Activated T-cell treated with anti-CD3 and anti-CD28 coated beads for 48 hours (primary cell): Measurements from ENCODE around the gene TMEM209.
"Not testable (repeated sequence)": the region's sequence is repeated elsewhere in the genome, so short reads cannot be mapped to it uniquely, and the experiment has no call there.

Experiments used
- DNase-seq: peaks from one replicate; pipeline ENCODE4 v3.0.0-alpha.2; 2020; ENCODE audit warnings: low read depth

The TMEM209 gene

DNA sequence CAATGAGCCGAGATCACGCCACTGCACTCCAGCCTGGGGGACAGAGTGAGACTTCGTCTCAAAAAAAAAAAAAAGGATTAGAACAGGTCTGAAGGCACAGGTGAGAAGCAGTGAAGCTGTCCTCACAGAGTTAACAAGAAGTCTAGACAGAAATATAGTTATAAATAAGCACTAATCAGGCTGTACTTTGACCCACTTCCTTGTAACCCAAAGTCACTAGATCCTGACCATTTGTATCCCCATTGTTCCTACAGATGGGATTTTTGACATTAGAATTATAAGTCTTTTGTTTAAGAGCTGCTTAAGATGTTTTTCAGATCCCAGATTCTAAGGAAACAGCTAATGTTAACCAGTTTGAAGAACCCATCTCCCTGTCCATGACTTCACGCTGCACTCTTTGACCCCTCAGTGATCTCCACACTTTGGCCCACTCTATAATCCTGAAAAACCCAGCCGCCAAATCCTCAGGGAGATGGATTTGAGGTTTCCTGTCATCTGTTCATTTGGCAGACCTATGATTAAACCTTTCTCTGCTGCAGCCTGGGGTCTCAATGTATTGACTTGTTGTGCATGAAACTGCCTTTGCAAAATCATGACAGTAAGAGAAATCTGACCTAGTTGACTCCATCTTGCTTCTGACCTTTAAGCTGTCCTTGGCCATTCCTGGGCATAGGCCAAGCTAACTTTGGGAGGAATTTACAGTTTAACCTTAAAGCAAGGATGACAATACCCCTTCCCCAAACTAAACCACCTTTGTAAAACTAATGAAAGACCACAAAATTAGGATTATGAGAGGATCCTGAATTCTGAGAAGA, 13.8 kb upstream of the TMEM209 start:
- DNase-seq, result no peak

DNA sequence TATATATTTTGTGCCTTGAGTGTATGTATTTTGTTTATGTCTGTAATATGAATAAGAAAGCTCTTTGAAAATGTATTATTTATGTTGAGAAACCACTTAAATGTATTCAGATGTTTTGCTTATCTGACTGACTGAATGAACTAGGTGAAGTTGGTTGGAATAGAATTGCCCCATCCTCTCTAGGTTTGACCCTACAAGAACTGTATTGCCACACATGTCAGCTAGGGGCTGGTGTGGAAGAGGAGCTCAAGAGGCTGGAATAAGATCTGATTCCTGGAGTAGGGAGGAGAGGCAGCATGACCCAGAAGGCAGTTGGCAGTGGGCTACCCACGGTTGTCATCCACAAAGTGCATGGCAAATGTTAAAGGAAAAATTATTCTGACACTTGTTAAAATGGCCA, 11.5 kb upstream of the TMEM209 start:
- no peak for DNase-seq

GRCh38 chr7:130216025-130216424, 10.8 kb upstream of the TMEM209 start:
- DNase-seq, result no peak

- no peak for DNase-seq
Measured at GRCh38 chr7:130213828-130214227, 8.6 kb upstream of the TMEM209 start.

GRCh38 chr7:130210181-130210935, 5.2 kb upstream of the TMEM209 start:
- DNase-seq, result no peak

DNA sequence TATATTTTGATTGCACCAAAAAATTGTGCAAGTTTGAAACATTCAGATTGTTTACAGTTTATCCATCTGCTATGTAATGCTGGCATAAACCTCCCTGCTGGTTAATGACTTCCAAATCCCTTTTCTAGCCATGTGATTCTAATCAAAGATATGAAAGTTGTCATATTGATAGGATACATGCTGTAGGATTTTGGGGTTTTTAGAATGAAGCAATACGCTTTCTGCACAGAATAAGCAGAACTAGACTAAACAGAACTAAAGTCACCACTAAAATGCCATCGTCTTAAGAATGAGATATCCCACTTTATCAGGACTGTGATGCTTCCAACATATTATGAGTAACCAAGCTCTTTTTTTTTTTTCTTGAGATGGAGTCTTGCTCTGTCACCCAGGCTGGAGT, 3.3 kb upstream of the TMEM209 start:
- DNase-seq, result no peak

DNA sequence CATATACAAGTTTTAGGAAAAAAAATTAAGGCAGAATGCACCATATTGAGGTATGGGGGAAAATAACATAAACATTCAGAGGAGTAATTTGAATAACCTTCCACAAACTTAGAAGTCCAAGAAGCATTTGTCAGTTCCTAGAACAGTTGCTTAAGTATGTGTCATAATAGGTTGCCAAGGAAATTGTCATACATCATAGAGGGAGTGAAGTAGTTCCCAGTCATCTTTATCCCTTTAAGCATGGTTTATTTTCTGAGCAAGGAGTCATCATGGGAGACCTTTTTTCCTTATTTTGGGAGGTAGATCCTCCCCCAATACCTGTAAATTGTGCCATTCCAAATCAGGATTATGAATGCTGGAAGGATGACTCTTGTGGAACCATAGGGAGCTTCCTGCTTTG, 2.4 kb upstream of the TMEM209 start, which contains the start of gene SSMEM1:
Gene SSMEM1 (plus strand): TSS at position 219 of the 400 bp plus-strand sequence. CDS start 51 bp downstream, at position 270.
- no peak for DNase-seq

GRCh38 chr7:130207033-130207432, 1.8 kb upstream of the TMEM209 start:
- no peak for DNase-seq

GRCh38 chr7:130201796-130202195, 3.4 kb downstream of the TMEM209 start:
- no peak for DNase-seq

DNA sequence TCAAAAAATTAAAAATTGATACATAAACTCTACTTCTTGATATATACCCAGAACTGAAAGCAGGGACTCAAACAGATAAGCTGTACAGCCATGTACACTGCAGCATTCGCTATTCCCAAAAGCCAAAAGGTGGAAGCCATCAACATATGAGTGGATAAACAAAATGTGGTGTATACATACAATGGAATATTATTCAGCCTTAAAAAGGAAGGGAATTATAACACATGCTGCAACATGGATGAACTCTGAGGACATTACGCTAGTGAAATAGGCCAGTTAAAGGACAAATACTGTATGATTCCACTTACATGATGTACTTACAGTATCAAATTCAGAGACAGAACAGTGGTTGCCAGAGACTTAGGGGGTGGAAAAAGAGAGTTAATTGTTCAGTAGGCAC, 8.1 kb downstream of the TMEM209 start:
- no peak for DNase-seq

DNA sequence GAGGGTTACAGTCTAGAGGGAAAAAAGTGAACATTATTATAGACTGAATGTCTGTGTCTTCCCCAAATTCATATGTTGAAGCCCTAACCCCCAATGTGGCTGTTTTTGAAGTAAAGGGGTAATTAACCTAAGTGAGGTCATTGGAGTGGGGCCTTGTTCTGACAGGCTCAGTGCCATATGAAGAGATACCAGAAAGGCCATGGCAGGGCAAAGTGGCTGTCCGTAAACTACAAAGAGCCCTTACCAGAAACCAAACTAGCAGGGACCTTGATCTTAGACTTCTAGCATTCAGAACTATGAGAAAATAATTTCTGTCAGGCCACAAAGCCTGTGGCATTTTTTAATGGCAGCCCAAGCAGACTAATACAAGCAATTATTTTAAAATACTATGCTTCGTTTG, 8.7 kb downstream of the TMEM209 start:
- DNase-seq, result no peak

DNA sequence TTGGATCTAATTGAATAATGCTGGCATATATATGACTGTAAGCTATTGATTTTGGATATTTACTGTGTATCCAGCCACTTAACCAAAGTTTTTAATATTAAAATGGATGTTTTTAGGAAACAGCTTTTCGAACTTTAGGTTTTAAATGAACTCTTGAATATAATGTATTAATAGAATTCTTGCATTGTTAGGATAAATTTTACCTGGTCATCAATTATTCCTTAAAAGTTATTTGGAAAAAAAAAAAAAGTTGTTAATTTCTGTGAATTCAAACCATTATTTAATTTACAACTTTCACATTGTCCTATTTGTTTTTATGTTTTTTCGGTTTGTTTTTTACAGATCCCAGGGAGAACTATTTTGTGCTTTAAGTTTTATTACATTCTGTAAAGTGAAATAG, 9.8 kb downstream of the TMEM209 start:
- no peak for DNase-seq

GRCh38 chr7:130191791-130192190, 13.4 kb downstream of the TMEM209 start:
- DNase-seq, result no peak

DNA sequence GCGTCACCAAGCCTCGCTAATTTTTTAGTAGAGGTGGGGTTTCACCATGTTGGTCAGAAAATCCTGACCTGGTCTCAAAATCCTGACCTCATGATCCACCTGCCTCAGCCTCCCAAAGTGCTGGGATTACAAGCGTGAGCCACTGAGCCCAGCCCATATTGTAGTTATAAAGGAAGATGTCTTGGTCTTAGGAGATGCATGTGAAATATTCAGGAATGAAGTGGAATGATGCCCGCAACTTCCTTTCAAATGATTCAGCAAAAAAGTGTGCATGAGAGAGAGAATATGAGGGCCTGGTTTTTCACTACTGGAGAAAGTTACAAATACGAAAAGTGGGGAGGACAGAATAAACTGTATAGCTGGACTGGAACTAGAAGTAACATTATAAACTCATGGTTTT, 15.9 kb downstream of the TMEM209 start:
- DNase-seq, result no peak

GRCh38 chr7:130187360-130187759, 17.8 kb downstream of the TMEM209 start:
- DNase-seq, result no peak

GRCh38 chr7:130184349-130184748, 20.9 kb downstream of the TMEM209 start:
- not testable (repeated sequence) for DNase-seq

- DNase-seq, result no peak
Measured at GRCh38 chr7:130182990-130183389, 22.2 kb downstream of the TMEM209 start.

DNA sequence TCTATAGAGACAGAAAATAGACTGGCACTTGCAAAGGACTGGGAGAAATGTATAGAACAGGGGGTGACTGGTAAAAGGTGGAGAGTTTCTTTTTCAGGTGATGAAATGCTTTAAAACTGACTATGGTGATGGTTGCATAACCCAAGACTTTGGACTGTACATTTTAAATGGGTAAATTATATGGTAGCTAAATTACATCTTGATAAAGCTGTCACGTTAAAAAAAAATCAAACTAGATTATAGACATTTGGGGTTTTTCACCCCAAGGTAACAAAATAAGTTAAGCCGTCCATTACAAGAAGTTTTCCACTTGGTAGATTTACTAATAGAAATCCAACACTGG, 24.0 kb downstream of the TMEM209 start:
- no peak for DNase-seq

GRCh38 chr7:130180571-130181262, 24.5 kb downstream of the TMEM209 start:
- peak; percentile 46 for DNase-seq

GRCh38 chr7:130179631-130180030, 25.6 kb downstream of the TMEM209 start:
- DNase-seq, result no peak

- DNase-seq, result no peak
Measured at GRCh38 chr7:130178251-130178650, 27.0 kb downstream of the TMEM209 start.

DNA sequence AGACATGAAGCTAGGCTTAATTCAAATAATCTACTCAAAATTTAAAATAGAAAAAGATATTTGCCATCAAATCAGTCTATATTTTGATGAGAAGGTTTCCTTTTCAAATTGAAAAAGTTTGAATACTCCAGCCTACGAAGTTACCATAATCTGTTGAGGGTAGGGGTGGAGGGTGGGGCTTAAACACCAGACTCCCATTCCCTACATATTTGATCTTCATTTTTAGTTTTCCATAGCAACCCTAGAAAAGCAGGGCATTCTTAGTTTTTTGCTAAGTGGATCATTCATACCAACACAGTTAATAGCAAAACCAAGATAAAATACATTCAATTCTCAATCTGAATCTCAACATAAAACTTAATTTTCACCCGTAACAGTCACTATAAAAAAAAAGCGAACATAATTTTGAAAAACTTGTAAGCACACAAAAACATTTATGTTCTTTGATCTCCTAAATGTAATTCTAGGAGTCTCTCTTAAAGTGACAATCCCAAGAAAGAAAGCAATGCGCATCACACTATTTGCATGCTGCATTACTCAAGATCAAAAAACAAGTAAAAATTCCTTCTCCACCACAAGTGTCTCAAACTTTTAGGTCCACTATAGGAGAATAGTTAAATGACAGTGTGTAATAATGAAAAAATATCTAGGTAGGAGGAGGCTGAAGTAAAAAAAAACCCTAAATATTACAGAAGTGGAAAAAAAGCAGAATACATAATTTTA, 30.8 kb downstream of the TMEM209 start:
- DNase-seq, result no peak
